OCI-LY7 (cell line): ENCODE results near the gene ADGRL4. TPM values are rescaled to one million over a fixed set of nuclear protein-coding genes. Genes with fewer than 3 reads are reported as not detected.

Experiments
- BruUV-seq: library from RNA; stranded (reverse); fragments of 400-500 nt; replicated peaks from 2 replicates; lab custom pipeline; 2021; lab: Mats Ljungman, UMichigan
- CTCF ChIA-PET: fragments of 300-600 bp; sonication (Branson Sonifier 250); formaldehyde crosslinking; loops from one replicate; lab custom pipeline; 2022; ENCODE audit warnings: antibody characterized with exemption; ENCODE audit not compliant: unreplicated experiment; lab: Charles Lee
- POLR2A ChIA-PET: fragments of 300-600 bp; sonication (Branson Sonifier 250); formaldehyde crosslinking; loops from one replicate; lab custom pipeline; 2022; ENCODE audit warnings: antibody characterized with exemption; lab: Charles Lee
- DNase-seq: peaks from one replicate; pipeline ENCODE4 v3.0.0-alpha.2; 2015; ENCODE audit warnings: low spot score
- H2AFZ ChIP-seq: fragments of 200-600 bp; sonication (generic), shearing (Covaris generic); 2 replicates; pipeline ENCODE4 v1.6.1; 2014; ENCODE audit warnings: mild to moderate bottlenecking, antibody characterized with exemption, low read length, moderate library complexity
- H3K27ac ChIP-seq: fragments of 200-600 bp; sonication (generic); 2 replicates; pipeline ENCODE4 v1.5.1; 2014; ENCODE audit warnings: mixed run types, low read depth, mild to moderate bottlenecking, moderate library complexity, low read length, inconsistent platforms; ENCODE audit not compliant: poor library complexity, severe bottlenecking
- H3K36me3 ChIP-seq: fragments of 200-600 bp; sonication (generic); 2 replicates; pipeline ENCODE4 v1.6.1; 2014; ENCODE audit warnings: mild to moderate bottlenecking, antibody characterized with exemption, low read length, moderate library complexity, mixed read lengths; ENCODE audit not compliant: insufficient read depth
- H3K4me1 ChIP-seq: fragments of 200-600 bp; sonication (generic); 2 replicates; pipeline ENCODE4 v1.5.1; 2014; ENCODE audit warnings: mild to moderate bottlenecking, low read length; ENCODE audit not compliant: insufficient read depth, poor library complexity, severe bottlenecking
- H3K4me2 ChIP-seq: fragments of 200-600 bp; sonication (generic); 2 replicates; pipeline ENCODE4 v1.6.1; 2014; ENCODE audit warnings: mild to moderate bottlenecking, low read length
- H3K4me3 ChIP-seq: fragments of 200-600 bp; sonication (generic); 2 replicates; pipeline ENCODE4 v1.5.1; 2014; ENCODE audit warnings: mild to moderate bottlenecking, low read depth, low read length; ENCODE audit not compliant: poor library complexity, severe bottlenecking
- H3K79me2 ChIP-seq: fragments of 200-600 bp; sonication (generic); 2 replicates; pipeline ENCODE4 v1.6.1; 2016; ENCODE audit warnings: low read depth, mild to moderate bottlenecking, low read length, moderate library complexity, mixed read lengths; ENCODE audit not compliant: insufficient read depth
- H3K9me2 ChIP-seq: fragments of 200-600 bp; sonication (generic); 2 replicates; pipeline ENCODE4 v1.6.1; 2016; ENCODE audit warnings: mild to moderate bottlenecking, low read length, mixed read lengths; ENCODE audit not compliant: insufficient read depth
- H3K9me3 ChIP-seq: fragments of 200-600 bp; sonication (generic); 2 replicates; pipeline ENCODE4 v1.6.1; 2014; ENCODE audit warnings: mild to moderate bottlenecking, mixed run types, low read length, mixed read lengths
- H4K20me1 ChIP-seq: fragments of 200-600 bp; sonication (generic); 2 replicates; pipeline ENCODE4 v1.6.1; 2014; ENCODE audit warnings: mild to moderate bottlenecking, antibody characterized with exemption, low read length, moderate library complexity, mixed read lengths; ENCODE audit not compliant: insufficient read depth
- EZH2phosphoT487 ChIP-seq: fragments of 200-600 bp; sonication (generic); IDR thresholded peaks from 2 replicates; pipeline ENCODE4 v1.6.1; 2018; ENCODE audit warnings: low read depth, borderline replicate concordance, mild to moderate bottlenecking, mixed run types, antibody characterized with exemption, low read length, moderate library complexity, mixed read lengths
- intact Hi-C: fragments of 100-400 bp; cut with micrococcal nuclease; formaldehyde crosslinking; loops from one replicate; pipeline ENCODE4 v1.10.0; 2022; ENCODE audit not compliant: unreplicated experiment
- total RNA-seq, 2 experiments: library from RNA; depleted of rRNA in 1 of 2; stranded (reverse); fragments of >200 nt in 1 of 2; shearing (Covaris generic) in 1 of 2; gene quantifications; 2 replicates each; pipeline ENCODE4 v1.2.3, GENCODE V29; 2014 to 2022
- TF ChIP-seq, protein P1 (sequence below): fragments of 200-600 bp; sonication (generic); conservative IDR thresholded peaks from 2 replicates; pipeline ENCODE4 v1.5.1; 2014; ENCODE audit warnings: mild to moderate bottlenecking, antibody characterized with exemption, low read length, moderate library complexity, mixed read lengths

Gene ADGRL4
- total RNA-seq, 2 experiments from 2014 or later = not detected

- Histone ChIP-seq H3K4me1 (no peaks in the 10 kb centered on the region), H3K79me2 (no peaks in the 10 kb centered on the region), H3K9me3 (no peaks in the 10 kb centered on the region), H3K27ac (no peak overlapping the region), H3K36me3 (no peaks in the 10 kb centered on the region), H3K9me2 (no peaks in the 10 kb centered on the region), H3K4me2 (no peak overlapping the region), H4K20me1 (no peaks in the 10 kb centered on the region), H2AFZ (no peak overlapping the region), H3K4me3 (no peak overlapping the region)
- peak; percentile 4 for DNase-seq
- intact Hi-C loops = no loop called here
- TF ChIP-seq, protein P1, sequence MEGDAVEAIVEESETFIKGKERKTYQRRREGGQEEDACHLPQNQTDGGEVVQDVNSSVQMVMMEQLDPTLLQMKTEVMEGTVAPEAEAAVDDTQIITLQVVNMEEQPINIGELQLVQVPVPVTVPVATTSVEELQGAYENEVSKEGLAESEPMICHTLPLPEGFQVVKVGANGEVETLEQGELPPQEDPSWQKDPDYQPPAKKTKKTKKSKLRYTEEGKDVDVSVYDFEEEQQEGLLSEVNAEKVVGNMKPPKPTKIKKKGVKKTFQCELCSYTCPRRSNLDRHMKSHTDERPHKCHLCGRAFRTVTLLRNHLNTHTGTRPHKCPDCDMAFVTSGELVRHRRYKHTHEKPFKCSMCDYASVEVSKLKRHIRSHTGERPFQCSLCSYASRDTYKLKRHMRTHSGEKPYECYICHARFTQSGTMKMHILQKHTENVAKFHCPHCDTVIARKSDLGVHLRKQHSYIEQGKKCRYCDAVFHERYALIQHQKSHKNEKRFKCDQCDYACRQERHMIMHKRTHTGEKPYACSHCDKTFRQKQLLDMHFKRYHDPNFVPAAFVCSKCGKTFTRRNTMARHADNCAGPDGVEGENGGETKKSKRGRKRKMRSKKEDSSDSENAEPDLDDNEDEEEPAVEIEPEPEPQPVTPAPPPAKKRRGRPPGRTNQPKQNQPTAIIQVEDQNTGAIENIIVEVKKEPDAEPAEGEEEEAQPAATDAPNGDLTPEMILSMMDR = no peak
- no peak for TF ChIP-seq EZH2phosphoT487
- no TSS peak for BruUV-seq
- POLR2A ChIA-PET = no interaction called here
- CTCF ChIA-PET = no interaction called here
Observed at GRCh38 chr1:79037085-79037484, 30.6 kb upstream of the ADGRL4 start.

GRCh38 chr1:79012500-79012899 is 6.0 kb upstream of the ADGRL4 start:
- ChIA-PET CTCF (no interaction called here), POLR2A (no interaction called here)
- BruUV-seq = no TSS peak
- Histone ChIP-seq H3K79me2 (no peaks in the 10 kb centered on the region), H3K9me2 (no peaks in the 10 kb centered on the region), H4K20me1 (no peaks in the 10 kb centered on the region), H3K4me2 (no peak overlapping the region), H3K36me3 (no peaks in the 10 kb centered on the region), H2AFZ (no peak overlapping the region), H3K9me3 (no peaks in the 10 kb centered on the region), H3K27ac (no peak overlapping the region), H3K4me1 (no peaks in the 10 kb centered on the region), H3K4me3 (no peak overlapping the region)
- DNase-seq = no peak
- no peak for TF ChIP-seq EZH2phosphoT487
- TF ChIP-seq, protein P1 = no peak
- intact Hi-C loops = no loop called here

GRCh38 chr1:79010589-79010988 is 4.1 kb upstream of the ADGRL4 start:
- H3K9me3 ChIP-seq = no peaks in the 10 kb centered on the region
- intact Hi-C loops = no loop called here
- H3K4me1 ChIP-seq = no peaks in the 10 kb centered on the region
- H3K79me2 ChIP-seq = no peaks in the 10 kb centered on the region
- no peak overlapping the region for H3K4me2 ChIP-seq
- TF ChIP-seq, protein P1 = no peak
- TF ChIP-seq EZH2phosphoT487 = no peak
- H3K4me3 ChIP-seq = no peak overlapping the region
- H2AFZ ChIP-seq = no peak overlapping the region
- H4K20me1 ChIP-seq = no peaks in the 10 kb centered on the region
- DNase-seq = no peak
- H3K9me2 ChIP-seq = no peaks in the 10 kb centered on the region
- POLR2A ChIA-PET = interaction anchor here (0.7 kb wide), 2 partner anchors 10 to 1979 kb away, joined by 3 read pairs; no protein-coding TSS in a partner anchor
- no peaks in the 10 kb centered on the region for H3K36me3 ChIP-seq
- CTCF ChIA-PET = no interaction called here
- H3K27ac ChIP-seq = no peak overlapping the region
- BruUV-seq = no TSS peak
